GM21381 (cell line): ENCODE measurements around the gene RGS7.
"Not testable (repeated sequence)": the region's sequence is repeated elsewhere in the genome, so short reads cannot be mapped to it uniquely, and the experiment has no call there.

ENCODE experiments used
- ATAC-seq: cut with Tn5 transposase; IDR thresholded peaks from one replicate; pipeline ENCODE4 v1.9.1; 2021; ENCODE audit warnings: mild to moderate bottlenecking, moderate library complexity; ENCODE audit not compliant: unreplicated experiment

The RGS7 gene

GRCh38 chr1:241275226-241275625 is 81.8 kb downstream of the RGS7 start:
- no peak for ATAC-seq

- no peak for ATAC-seq
Measured at GRCh38 chr1:241274693-241275092, 82.3 kb downstream of the RGS7 start.

GRCh38 chr1:241272828-241273227 is 84.2 kb downstream of the RGS7 start:
- ATAC-seq: no peak

- ATAC-seq: no peak
Measured at GRCh38 chr1:241271427-241271826, 85.6 kb downstream of the RGS7 start.

DNA sequence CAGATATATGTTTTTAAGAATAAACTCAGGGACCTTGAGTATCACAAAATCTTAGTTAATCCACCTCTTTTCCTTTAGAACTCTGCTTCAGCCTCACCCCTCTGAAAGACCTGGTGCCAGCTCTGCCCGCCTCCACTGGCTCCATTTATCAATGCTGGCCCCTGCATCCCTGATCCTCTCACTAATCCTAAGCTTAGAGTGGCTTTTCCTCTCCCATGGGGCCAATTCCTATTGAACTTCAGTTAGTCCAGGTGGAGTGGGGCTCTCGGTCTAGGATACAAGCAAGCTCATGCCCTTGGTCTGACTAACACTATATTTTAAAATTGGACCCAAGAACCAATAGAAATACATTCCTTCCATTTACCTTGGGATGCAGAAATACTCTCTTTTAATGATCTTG is 87.0 kb downstream of the RGS7 start:
- ATAC-seq: no peak

DNA sequence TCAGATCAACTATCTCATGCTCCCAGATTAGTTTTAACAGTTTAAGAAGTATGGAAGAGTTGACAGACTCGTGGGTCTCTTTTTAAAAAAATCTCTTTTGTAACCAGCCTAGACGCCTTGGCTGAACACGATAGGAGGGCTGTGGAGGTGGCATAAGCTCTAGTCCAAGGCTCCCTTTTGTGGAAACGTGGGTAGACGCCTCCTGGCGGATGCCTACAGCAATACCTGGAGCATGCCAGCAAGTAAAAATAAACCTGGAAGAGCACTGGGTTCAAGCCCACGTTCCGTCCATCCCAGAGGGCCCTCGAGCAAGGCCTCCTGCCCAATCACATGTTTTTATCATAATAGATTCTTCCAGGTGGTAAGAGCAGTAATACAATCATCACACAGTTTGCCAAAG is 87.9 kb downstream of the RGS7 start:
- ATAC-seq: no peak

GRCh38 chr1:241266121-241266520 is 90.9 kb downstream of the RGS7 start:
- ATAC-seq: no peak

DNA sequence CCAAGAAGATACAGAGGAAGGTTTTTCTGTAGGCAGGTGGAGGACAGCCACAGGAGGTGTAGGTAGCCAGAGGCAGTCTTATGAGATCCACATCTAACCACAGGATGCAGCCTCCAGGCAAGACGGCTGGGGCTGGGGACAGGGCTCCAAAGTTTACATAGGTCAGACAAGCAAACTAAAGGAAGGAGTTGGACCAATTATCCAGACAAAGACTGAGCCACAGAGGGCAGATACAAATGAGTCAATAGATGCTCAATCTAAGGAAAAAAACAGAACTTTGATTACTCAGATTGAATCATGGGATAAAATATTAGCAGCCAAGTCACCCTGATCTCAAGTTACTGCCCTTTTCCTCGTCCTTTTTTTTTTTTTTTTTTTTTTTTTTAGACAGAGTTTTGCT is 91.6 kb downstream of the RGS7 start:
- ATAC-seq: no peak

DNA sequence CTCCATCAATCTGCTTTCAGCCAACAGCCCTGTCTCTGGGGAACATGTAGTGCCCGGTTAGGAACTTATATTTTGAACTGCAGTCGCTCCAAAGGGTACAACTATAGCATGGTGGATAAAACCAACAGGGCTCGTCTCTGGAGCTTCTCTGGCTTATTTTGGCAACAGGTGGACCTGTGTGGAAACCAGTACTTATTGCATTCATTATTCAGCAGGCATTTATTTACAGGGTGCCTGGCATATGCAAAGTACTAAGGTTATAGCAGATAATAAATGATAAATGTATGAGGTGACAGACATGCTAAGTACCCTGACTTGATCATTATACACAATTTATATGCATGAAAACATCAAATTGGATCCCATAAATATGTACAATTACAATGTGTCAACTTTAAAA is 93.7 kb downstream of the RGS7 start:
- ATAC-seq: no peak

- ATAC-seq: no peak
Measured at GRCh38 chr1:241253471-241253870, 103.5 kb downstream of the RGS7 start.

DNA sequence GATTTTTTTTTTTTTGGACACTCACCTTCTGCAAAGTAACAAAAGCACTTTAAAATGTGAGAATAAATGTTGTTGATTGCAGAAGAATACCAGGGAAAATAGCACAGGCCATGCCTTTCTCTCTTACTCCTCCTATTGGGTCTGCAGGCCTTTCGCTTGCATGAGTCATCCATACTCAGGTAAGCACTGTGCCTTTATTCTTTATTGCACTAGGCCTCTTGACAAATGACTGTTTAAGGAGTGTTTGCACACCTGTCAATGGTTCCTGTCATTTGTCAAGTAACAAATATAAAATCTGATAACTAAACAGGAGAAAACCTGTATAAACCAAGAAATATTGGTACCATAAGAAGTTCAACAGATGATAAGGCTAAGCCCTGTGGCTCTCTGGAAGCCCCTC is 106.5 kb downstream of the RGS7 start:
- no peak for ATAC-seq

GRCh38 chr1:241240069-241240468 is 116.9 kb downstream of the RGS7 start:
- ATAC-seq: no peak

GRCh38 chr1:241237873-241238272 is 119.1 kb downstream of the RGS7 start:
- ATAC-seq: no peak

DNA sequence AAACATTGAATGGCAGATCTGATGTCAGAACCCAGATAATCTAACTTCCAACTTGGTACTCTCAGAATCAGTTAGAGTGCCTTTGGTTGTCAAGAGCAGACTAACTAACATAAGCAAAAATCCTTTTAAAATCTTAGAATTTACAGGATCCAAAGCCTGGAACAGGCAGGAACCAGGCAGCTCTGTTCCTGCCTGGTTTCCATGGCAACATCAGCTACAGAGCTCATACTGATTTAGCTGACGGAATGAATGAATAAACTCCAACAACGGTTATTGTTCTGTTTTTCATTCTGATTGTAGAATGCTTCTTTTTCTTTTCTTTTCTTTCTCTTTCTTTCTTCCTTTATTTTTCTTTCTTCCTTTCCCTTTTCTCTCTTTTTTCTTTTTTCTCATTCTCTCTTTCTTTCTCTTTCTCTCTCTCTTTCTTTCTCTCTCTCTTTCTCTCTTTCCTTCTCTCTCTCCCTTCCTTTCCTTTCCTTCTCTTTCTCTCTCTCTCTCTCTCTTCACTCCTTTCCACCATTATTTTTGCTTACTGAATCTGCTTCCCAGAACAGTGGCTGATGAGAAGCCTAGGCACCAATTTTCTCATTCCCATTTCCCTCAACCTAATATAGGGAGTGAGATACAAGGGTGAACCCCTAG is 121.6 kb downstream of the RGS7 start:
- ATAC-seq: no peak

DNA sequence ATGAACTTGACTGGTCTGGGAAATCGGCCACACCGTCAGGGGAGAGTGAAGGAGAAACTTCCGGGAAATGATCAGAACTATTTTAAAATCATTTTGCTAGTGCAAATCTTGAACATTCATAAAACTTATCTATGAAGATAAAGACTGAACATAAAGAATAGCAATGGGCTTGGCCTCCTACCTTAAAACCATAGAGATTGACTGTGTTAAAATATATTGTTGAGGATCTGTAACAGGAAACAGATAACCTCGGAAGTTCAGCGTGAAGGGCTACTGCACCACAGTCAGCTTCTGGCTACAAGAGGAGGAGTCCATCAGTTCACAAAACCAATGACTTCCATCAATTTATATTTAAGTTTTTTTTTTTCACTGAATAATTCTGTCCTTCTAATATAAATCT is 127.3 kb downstream of the RGS7 start:
- no peak for ATAC-seq

GRCh38 chr1:241229216-241229615 is 127.8 kb downstream of the RGS7 start:
- ATAC-seq: no peak

DNA sequence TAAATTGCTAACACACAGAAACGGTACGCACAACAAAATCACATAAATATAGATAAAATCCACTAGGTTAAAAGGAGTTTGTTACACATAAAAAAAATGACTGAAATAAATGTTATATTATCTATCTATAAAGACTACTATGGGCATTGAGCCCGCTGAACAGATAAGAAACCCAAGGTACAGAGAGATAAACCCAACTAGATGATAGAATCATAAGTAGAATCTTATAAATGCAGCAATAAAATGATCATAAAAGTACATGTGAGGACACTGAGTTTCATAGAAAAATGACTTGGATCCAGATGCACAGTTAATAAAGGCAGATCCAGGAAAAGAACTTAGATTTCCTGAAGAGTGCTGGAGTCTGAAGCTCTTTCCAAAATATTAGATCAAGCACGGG is 128.7 kb downstream of the RGS7 start:
- ATAC-seq: no peak

GRCh38 chr1:241225741-241226140 is 131.3 kb downstream of the RGS7 start:
- ATAC-seq: no peak

- not testable (repeated sequence) for ATAC-seq
Measured at GRCh38 chr1:241224189-241224588, 132.8 kb downstream of the RGS7 start.

DNA sequence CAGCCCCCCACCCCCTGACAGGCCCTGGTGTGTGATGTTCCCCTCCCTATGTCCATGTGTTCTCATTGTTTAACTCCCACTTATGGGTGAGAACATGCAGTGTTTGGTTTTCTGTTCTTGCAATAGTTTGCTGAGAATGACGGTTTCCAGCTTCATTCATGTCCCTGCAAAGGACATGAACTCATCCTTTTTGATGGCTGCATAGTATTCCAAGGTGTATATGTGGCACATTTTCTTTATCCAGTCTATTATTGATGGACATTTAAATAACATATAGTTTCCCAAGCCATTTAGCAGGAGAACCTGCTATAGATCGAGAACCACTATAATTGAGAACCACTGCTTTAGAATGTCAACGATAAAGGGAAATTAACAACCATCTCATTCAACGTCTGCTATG is 134.2 kb downstream of the RGS7 start:
- not testable (repeated sequence) for ATAC-seq

DNA sequence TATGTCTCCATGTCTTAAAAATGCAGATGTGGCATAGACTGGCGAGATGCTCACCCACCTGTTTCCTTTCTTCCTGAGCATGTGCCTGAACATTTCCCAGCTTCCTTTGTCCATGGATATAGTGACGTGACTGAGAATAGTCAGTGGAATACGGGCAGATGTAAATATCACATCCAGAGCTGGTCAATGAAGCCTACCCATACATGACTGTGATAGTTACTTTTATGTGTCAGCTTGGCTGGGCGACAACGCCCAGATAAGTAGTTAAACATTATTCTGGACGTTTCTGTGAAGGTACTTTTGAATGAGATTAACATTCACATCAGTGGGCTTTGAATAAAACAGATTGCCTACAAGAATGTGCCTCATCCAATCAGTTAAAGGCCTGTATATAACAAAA is 135.7 kb downstream of the RGS7 start:
- ATAC-seq: no peak

GRCh38 chr1:241220913-241221312 is 136.1 kb downstream of the RGS7 start:
- ATAC-seq: not testable (repeated sequence)

GRCh38 chr1:241219449-241219848 is 137.6 kb downstream of the RGS7 start:
- ATAC-seq: no peak
